CD4-positive, alpha-beta T cell (primary cell): ENCODE results near the gene AVPR2. TPM values are rescaled to one million over a fixed set of nuclear protein-coding genes. Genes with fewer than 3 reads are reported as not detected.

Experiments
- ATAC-seq: fragments of 200-7000 bp; cut with Tn5 transposase; one replicate; pipeline ENCODE4 v1.10.0; 2022; ENCODE audit warnings: mild to moderate bottlenecking; ENCODE audit not compliant: poor library complexity
- CTCF ChIA-PET: fragments of 350-600 bp; sonication (Branson Sonifier 250); formaldehyde crosslinking; loops from one replicate; lab custom pipeline; 2021; ENCODE audit warnings: antibody characterized with exemption, inconsistent platforms; lab: Charles Lee
- POLR2A ChIA-PET: fragments of 350-600 bp; sonication (Branson Sonifier 250); formaldehyde crosslinking; loops from one replicate; lab custom pipeline; 2021; ENCODE audit warnings: antibody characterized with exemption, inconsistent platforms; lab: Charles Lee
- DNase-seq, 14 experiments: peaks; one replicate each; pipeline ENCODE4 v3.0.0-alpha.2; 2013 to 2020; ENCODE audit warnings: mixed read lengths in 2 of 14
- H3K27ac ChIP-seq, 2 donors: one replicate each; pipeline versions ENCODE4 v1.5.1 to v1.7.0; 2013; ENCODE audit warnings: low read length in 2 of 2, low read depth in 1 of 2, mild to moderate bottlenecking in 1 of 2
- H3K27me3 ChIP-seq, 2 experiments: 1 replicate in 1 of 2; 2 replicates in 1 of 2; pipeline versions ENCODE4 v1.6.1 to v1.7.0; 2013; ENCODE audit warnings: low read length in 2 of 2, control low read depth in 1 of 2, mild to moderate bottlenecking in 1 of 2, moderate library complexity in 1 of 2; ENCODE audit not compliant: insufficient read depth in 2 of 2, control insufficient read depth in 1 of 2
- H3K36me3 ChIP-seq: one replicate; pipeline ENCODE4 v1.6.1; 2013; ENCODE audit warnings: low read length, control low read depth; ENCODE audit not compliant: insufficient read depth
- H3K4me1 ChIP-seq: one replicate; pipeline ENCODE4 v1.6.1; 2013; ENCODE audit warnings: low read length, control low read depth; ENCODE audit not compliant: insufficient read depth
- H3K4me3 ChIP-seq: one replicate; pipeline ENCODE4 v1.5.1; 2013; ENCODE audit warnings: mild to moderate bottlenecking, low read length, moderate library complexity
- H3K9me3 ChIP-seq, 2 experiments: 1 replicate in 1 of 2; 2 replicates in 1 of 2; pipeline versions ENCODE4 v1.6.1 to v1.7.0; 2013; ENCODE audit warnings: low read length in 2 of 2, mild to moderate bottlenecking in 2 of 2, control low read depth in 1 of 2, moderate library complexity in 1 of 2; ENCODE audit not compliant: control insufficient read depth in 1 of 2, insufficient read depth in 1 of 2
- H3K27ac Mint-ChIP-seq: one replicate; pipeline ENCODE4 v1.8.0; 2020; ENCODE audit warnings: mixed read lengths
- H3K27me3 Mint-ChIP-seq: one replicate; pipeline ENCODE4 v1.8.0; 2021; ENCODE audit warnings: mixed read lengths
- H3K36me3 Mint-ChIP-seq: one replicate; pipeline ENCODE4 v1.8.0; 2021; ENCODE audit warnings: low read depth, mixed read lengths
- H3K4me1 Mint-ChIP-seq: one replicate; pipeline ENCODE4 v1.8.0; 2021; ENCODE audit warnings: low read depth, mixed read lengths
- H3K4me3 Mint-ChIP-seq: one replicate; pipeline ENCODE4 v1.8.0; 2020; ENCODE audit warnings: mild to moderate bottlenecking, mixed read lengths
- H3K9me3 Mint-ChIP-seq: one replicate; pipeline ENCODE4 v1.8.0; 2020; ENCODE audit warnings: mixed read lengths
- intact Hi-C, 2 experiments: fragments of 100-400 bp; cut with DNase I in 1 of 2; cut with micrococcal nuclease in 1 of 2; formaldehyde crosslinking; loops; one replicate each; pipeline versions ENCODE4 v1.15.1 to v1.9.0; 2023 to 2025; cut with DNase I, micrococcal nuclease
- total RNA-seq, 174 experiments: library from RNA in 2 of 174; stranded (reverse) in 2 of 174; gene quantifications; one replicate each; pipeline ENCODE4 v1.2.3 and lab custom pipeline; 2021 to 2026
- TF ChIP-seq, protein P1 (sequence below): fragments of 200-600 bp; IDR thresholded peaks from one replicate; pipeline ENCODE4 v1.8.0; 2022; ENCODE audit warnings: antibody characterized with exemption, mild to moderate bottlenecking

Gene AVPR2
- total RNA-seq, 2 experiments from 2014 or later = not detected

DNA sequence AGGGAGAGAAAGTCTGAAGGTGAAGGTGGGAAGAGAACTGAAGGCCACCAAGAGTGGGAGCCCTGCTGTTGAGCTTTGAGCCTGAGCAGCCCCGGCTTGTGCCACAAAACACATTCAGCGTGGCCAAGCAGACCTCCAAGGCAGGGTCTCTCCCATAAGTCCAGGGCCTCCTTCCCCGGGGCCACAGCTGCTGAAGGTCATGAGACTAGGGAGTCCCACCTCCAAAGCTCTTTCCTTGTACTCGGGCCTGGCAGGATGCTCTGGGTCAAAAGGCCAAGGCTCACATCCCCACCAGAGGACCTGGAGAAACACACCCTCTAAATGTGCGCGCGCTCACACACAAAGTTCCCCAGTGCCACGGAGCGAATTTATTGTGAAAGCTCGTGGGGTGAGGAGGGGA lies 25.1 kb downstream of the AVPR2 start:
- DNase-seq (no peak), ATAC-seq (no peak)
- intact Hi-C loops = no loop called here
- peaks cover 47% of the 10 kb centered on the region for H3K36me3 Mint-ChIP-seq
- Histone ChIP-seq H3K4me1 (peaks cover 49% of the 10 kb centered on the region), H3K9me3 (no peaks in the 10 kb centered on the region), H3K27ac (peak overlapping the region in 1 of 2 donors; percentile 10), H3K27me3 (no peaks in the 10 kb centered on the region), H3K4me3 (peak overlapping the region; percentile 39), H3K36me3 (peaks cover 16% of the 10 kb centered on the region)
- H3K4me1 Mint-ChIP-seq = peaks cover 36% of the 10 kb centered on the region
- ChIA-PET POLR2A (interaction anchor here (6.3 kb wide), 1 partner anchor 40 kb away, joined by 163 read pairs; the partner anchor contains the start of gene HCFC1), CTCF (interaction anchor here (8.3 kb wide), 1 partner anchor 18 kb away, joined by 101 read pairs; no protein-coding TSS in a partner anchor)
- H3K27ac Mint-ChIP-seq = peak overlapping the region; percentile 99
- H3K4me3 Mint-ChIP-seq = peak overlapping the region; percentile 38
- no peaks in the 10 kb centered on the region for H3K27me3 Mint-ChIP-seq
- no peaks in the 10 kb centered on the region for H3K9me3 Mint-ChIP-seq
- TF ChIP-seq, protein P1, sequence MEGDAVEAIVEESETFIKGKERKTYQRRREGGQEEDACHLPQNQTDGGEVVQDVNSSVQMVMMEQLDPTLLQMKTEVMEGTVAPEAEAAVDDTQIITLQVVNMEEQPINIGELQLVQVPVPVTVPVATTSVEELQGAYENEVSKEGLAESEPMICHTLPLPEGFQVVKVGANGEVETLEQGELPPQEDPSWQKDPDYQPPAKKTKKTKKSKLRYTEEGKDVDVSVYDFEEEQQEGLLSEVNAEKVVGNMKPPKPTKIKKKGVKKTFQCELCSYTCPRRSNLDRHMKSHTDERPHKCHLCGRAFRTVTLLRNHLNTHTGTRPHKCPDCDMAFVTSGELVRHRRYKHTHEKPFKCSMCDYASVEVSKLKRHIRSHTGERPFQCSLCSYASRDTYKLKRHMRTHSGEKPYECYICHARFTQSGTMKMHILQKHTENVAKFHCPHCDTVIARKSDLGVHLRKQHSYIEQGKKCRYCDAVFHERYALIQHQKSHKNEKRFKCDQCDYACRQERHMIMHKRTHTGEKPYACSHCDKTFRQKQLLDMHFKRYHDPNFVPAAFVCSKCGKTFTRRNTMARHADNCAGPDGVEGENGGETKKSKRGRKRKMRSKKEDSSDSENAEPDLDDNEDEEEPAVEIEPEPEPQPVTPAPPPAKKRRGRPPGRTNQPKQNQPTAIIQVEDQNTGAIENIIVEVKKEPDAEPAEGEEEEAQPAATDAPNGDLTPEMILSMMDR = no peak

DNA sequence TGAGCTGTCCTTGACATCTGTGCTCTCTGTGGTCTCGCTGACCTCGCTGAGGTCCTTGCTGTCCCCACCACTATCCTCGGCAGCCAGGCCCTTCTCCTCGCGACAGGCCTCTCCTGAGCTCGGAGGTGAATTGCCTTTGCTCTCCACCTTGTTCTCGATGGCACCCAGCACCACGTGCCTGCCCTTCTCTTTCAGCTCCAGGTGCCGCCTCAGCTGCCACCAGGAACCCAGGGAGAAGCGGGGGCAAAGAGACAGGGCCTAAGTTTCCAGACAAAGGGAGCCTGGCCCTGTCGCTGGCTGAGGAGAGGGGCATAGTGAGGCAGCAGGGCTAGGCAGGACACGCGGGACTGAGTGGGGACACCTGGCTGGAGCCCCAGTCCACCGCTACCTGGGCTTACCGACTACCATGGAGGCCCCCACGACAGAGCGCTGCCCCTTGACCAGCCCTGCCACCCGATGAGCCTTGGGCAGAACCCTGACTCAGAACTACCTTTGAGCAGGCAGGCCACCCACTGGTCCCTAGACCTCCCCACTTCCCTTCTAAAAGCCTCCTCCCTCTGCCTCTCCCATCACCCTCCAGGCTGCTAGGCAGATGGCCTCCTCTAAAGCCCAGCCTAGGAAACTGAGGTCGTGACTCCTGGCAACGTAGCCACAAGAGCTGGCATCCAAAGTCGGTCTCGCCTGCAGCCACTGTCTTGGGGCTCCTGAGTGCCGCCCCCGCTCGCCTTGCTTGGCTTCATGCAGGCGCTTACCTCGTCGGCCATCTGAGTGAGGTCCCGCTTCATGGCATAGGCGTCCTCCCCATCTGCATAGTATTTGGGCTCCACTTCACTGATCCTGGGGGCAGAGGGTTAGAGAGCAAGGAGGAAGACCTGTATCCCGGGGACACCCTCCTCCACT lies 25.8 kb downstream of the AVPR2 start:
- peak overlapping the region in 1 of 2 donors; percentile 10 for H3K27ac ChIP-seq
- Mint-ChIP-seq H3K4me1 (peaks cover 32% of the 10 kb centered on the region), H3K9me3 (no peaks in the 10 kb centered on the region), H3K4me3 (no peak overlapping the region), H3K36me3 (peaks cover 43% of the 10 kb centered on the region), H3K27ac (peak overlapping the region; percentile 76), H3K27me3 (no peaks in the 10 kb centered on the region)
- H3K36me3 ChIP-seq = peaks cover 16% of the 10 kb centered on the region
- ATAC-seq (no peak), DNase-seq (no peak)
- intact Hi-C loops = no loop called here
- H3K9me3 ChIP-seq = no peaks in the 10 kb centered on the region
- CTCF ChIA-PET = interaction anchor here (8.3 kb wide), 1 partner anchor 18 kb away, joined by 101 read pairs; no protein-coding TSS in a partner anchor
- POLR2A ChIA-PET = interaction anchor here (1.2 to 6.3 kb wide), 2 partner anchors 17 to 39 kb away, joined by 5 to 163 read pairs; partner anchors contain the start of gene HCFC1
- H3K4me3 ChIP-seq = no peak overlapping the region
- peaks cover 50% of the 10 kb centered on the region for H3K4me1 ChIP-seq
- TF ChIP-seq, protein P1 = no peak
- H3K27me3 ChIP-seq = no peaks in the 10 kb centered on the region

DNA sequence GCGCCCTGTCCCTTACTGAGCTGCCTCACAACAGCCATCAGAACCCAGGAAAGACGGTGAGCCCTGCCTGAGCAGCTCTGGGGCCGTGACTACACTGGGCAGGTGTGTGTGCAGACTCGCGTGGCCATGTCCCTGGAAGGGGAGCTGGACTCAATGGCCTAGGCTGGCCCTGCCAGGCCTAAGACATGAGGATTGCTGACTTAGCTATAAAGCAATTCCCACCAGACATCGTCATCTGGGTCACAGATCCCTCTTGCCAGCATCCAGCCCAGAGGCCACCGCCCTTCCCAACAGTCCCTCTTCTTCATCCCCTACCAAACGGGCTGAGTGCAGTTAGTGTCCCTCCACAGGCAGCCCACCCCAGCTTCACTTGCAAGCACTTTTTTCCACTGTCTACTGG lies 26.7 kb downstream of the AVPR2 start:
- POLR2A ChIA-PET = interaction anchor here (1.2 kb wide), 1 partner anchor 16 kb away, joined by 5 read pairs; no protein-coding TSS in a partner anchor
- Mint-ChIP-seq H3K4me1 (peaks cover 28% of the 10 kb centered on the region), H3K27me3 (no peaks in the 10 kb centered on the region), H3K36me3 (peaks cover 37% of the 10 kb centered on the region), H3K27ac (peak overlapping the region; percentile 76), H3K9me3 (no peaks in the 10 kb centered on the region), H3K4me3 (peak overlapping the region; percentile 42)
- Histone ChIP-seq H3K4me3 (no peak overlapping the region), H3K36me3 (peaks cover 16% of the 10 kb centered on the region), H3K27ac (no peak overlapping the region), H3K4me1 (peaks cover 48% of the 10 kb centered on the region), H3K27me3 (no peaks in the 10 kb centered on the region), H3K9me3 (no peaks in the 10 kb centered on the region)
- TF ChIP-seq, protein P1 = no peak
- no peak for ATAC-seq
- intact Hi-C loops = no loop called here
- CTCF ChIA-PET = no interaction called here
- DNase-seq = no peak
